Nephron (organoid): ENCODE results near the gene CBLC.
A peak's percentile ranks its signal among the peaks of the same experiment; 100 is the strongest.

Experiments used
- H3K27ac Mint-ChIP-seq, 3 experiments: 2 replicates each; pipeline ENCODE4 v1.8.0; 2020; ENCODE audit warnings: mixed read lengths in 3 of 3, mild to moderate bottlenecking in 2 of 3, moderate library complexity in 1 of 3
- H3K27me3 Mint-ChIP-seq: 2 replicates; pipeline ENCODE4 v1.8.0; 2021; ENCODE audit warnings: low read depth, mild to moderate bottlenecking, moderate library complexity, mixed read lengths
- H3K36me3 Mint-ChIP-seq: 2 replicates; pipeline ENCODE4 v1.8.0; 2020; ENCODE audit warnings: low read depth, mixed read lengths
- H3K4me1 Mint-ChIP-seq: 2 replicates; pipeline ENCODE4 v1.8.0; 2020; ENCODE audit warnings: mixed read lengths
- H3K4me3 Mint-ChIP-seq, 3 experiments: 2 replicates each; pipeline ENCODE4 v1.8.0; 2020; ENCODE audit warnings: mild to moderate bottlenecking in 3 of 3, mixed read lengths in 3 of 3, moderate library complexity in 2 of 3
- H3K9me3 Mint-ChIP-seq: 2 replicates; pipeline ENCODE4 v1.8.0; 2020; ENCODE audit warnings: mixed read lengths
- CTCF ChIP-seq, 3 experiments: fragments of 200-600 bp; sonication (generic); IDR thresholded peaks; one replicate each; pipeline ENCODE4 v1.5.0; 2021; ENCODE audit warnings: antibody characterized with exemption in 3 of 3; ENCODE audit not compliant: unreplicated experiment in 3 of 3

CBLC gene

GRCh38 chr19:44738603-44739558 lies 38.8 kb upstream of the CBLC start:
- Mint-ChIP-seq H3K4me1 (peaks cover 29% of the 10 kb centered on the region), H3K27ac (peak overlapping the region in 1 of 3 experiments; percentile 59), H3K9me3 (no peaks in the 10 kb centered on the region), H3K27me3 (peaks cover 4% of the 10 kb centered on the region), H3K36me3 (no peaks in the 10 kb centered on the region), H3K4me3 (no peak overlapping the region)
- no peak for TF ChIP-seq CTCF (IDR thresholded peaks at IDR 0.05; ENCODE audit: unreplicated experiment in 3 of 3)

GRCh38 chr19:44740351-44740824 lies 37.3 kb upstream of the CBLC start:
- H3K9me3 Mint-ChIP-seq, result no peaks in the 10 kb centered on the region
- peaks cover 5% of the 10 kb centered on the region for H3K27me3 Mint-ChIP-seq
- peak overlapping the region in 1 of 3 experiments; percentile 57 for H3K27ac Mint-ChIP-seq
- TF ChIP-seq CTCF (IDR thresholded peaks at IDR 0.05; ENCODE audit: unreplicated experiment in 3 of 3), result no peak
- no peak overlapping the region for H3K4me3 Mint-ChIP-seq
- peaks cover 30% of the 10 kb centered on the region for H3K4me1 Mint-ChIP-seq
- no peaks in the 10 kb centered on the region for H3K36me3 Mint-ChIP-seq

GRCh38 chr19:44741258-44741731 lies 36.4 kb upstream of the CBLC start:
- no peak for TF ChIP-seq CTCF (IDR thresholded peaks at IDR 0.05; ENCODE audit: unreplicated experiment in 3 of 3)
- H3K9me3 Mint-ChIP-seq, result no peaks in the 10 kb centered on the region
- H3K36me3 Mint-ChIP-seq, result no peaks in the 10 kb centered on the region
- peak overlapping the region in 2 of 3 experiments; percentile 62 to 80 for H3K27ac Mint-ChIP-seq
- peaks cover 14% of the 10 kb centered on the region for H3K27me3 Mint-ChIP-seq
- H3K4me1 Mint-ChIP-seq, result peaks cover 34% of the 10 kb centered on the region
- no peak overlapping the region for H3K4me3 Mint-ChIP-seq

- TF ChIP-seq CTCF (IDR thresholded peaks at IDR 0.05; ENCODE audit: unreplicated experiment in 3 of 3), result no peak
- Mint-ChIP-seq H3K4me1 (peaks cover 34% of the 10 kb centered on the region), H3K27ac (peak overlapping the region; percentile 48 to 84 (median 80))
These were observed 35.8 kb upstream of the CBLC start for GRCh38 chr19:44741841-44742329.

GRCh38 chr19:44742330-44743061 lies 35.2 kb upstream of the CBLC start:
- Mint-ChIP-seq H3K9me3 (no peaks in the 10 kb centered on the region), H3K4me1 (peaks cover 28% of the 10 kb centered on the region), H3K36me3 (no peaks in the 10 kb centered on the region), H3K27me3 (peaks cover 18% of the 10 kb centered on the region), H3K4me3 (no peak overlapping the region), H3K27ac (peak overlapping the region in 2 of 3 experiments; percentile 80 to 84)
- no peak for TF ChIP-seq CTCF (IDR thresholded peaks at IDR 0.05; ENCODE audit: unreplicated experiment in 3 of 3)

More at GRCh38 chr19:44741841-44742329, 35.8 kb upstream of the CBLC start:
- Mint-ChIP-seq H3K9me3 (no peaks in the 10 kb centered on the region), H3K36me3 (no peaks in the 10 kb centered on the region), H3K27me3 (peaks cover 18% of the 10 kb centered on the region), H3K4me3 (no peak overlapping the region)
